PC-3 (cell line): ENCODE measurements around the gene CPLX1. TPM values are rescaled to one million over a fixed set of nuclear protein-coding genes. Genes with fewer than 3 reads are reported as not detected.
"Not testable (repeated sequence)": the region's sequence is repeated elsewhere in the genome, so short reads cannot be mapped to it uniquely, and the experiment has no call there.

Experiments
- ATAC-seq: fragments of 200-7000 bp; cut with Tn5 transposase; 2 replicates; pipeline ENCODE4 v1.9.1; 2020; ENCODE audit warnings: mild to moderate bottlenecking, moderate library complexity
- BruUV-seq: library from RNA; stranded (reverse); fragments of 400-500 nt; replicated peaks from 2 replicates; lab custom pipeline; 2021; lab: Mats Ljungman, UMichigan
- CTCF ChIA-PET: fragments of 300-600 bp; sonication (Branson Sonifier 250); formaldehyde crosslinking; loops from one replicate; lab custom pipeline; 2022; ENCODE audit warnings: antibody characterized with exemption; lab: Charles Lee
- POLR2A ChIA-PET: fragments of 300-600 bp; sonication (Branson Sonifier 250); formaldehyde crosslinking; loops from one replicate; lab custom pipeline; 2022; ENCODE audit warnings: antibody characterized with exemption; ENCODE audit not compliant: unreplicated experiment; lab: Charles Lee
- DNase-seq: peaks from one replicate; pipeline ENCODE4 v3.0.0-alpha.2; 2015
- H2AFZ ChIP-seq: fragments of 300-600 bp; sonication (generic); 2 replicates; pipeline ENCODE4 v1.6.0; 2016; ENCODE audit warnings: antibody characterized with exemption, low read length
- H3F3A ChIP-seq: fragments of 300-600 bp; sonication (generic); one replicate; pipeline ENCODE4 v1.6.0; 2017; ENCODE audit warnings: antibody characterized with exemption, low read length, control low read depth, mild to moderate bottlenecking; ENCODE audit not compliant: unreplicated experiment
- H3K27ac ChIP-seq: fragments of 300-600 bp; sonication (generic); 2 replicates; pipeline ENCODE4 v1.5.1; 2016; ENCODE audit warnings: mild to moderate bottlenecking, low read length
- H3K27me3 ChIP-seq: fragments of 300-600 bp; sonication (generic); 2 replicates; pipeline ENCODE4 v1.6.1; 2016; ENCODE audit warnings: low read length, mixed read lengths
- H3K36me3 ChIP-seq: fragments of 300-600 bp; sonication (generic); 2 replicates; pipeline ENCODE4 v1.6.1; 2016; ENCODE audit warnings: low read depth, mixed run types, low read length, mixed read lengths
- H3K4me1 ChIP-seq: fragments of 300-600 bp; sonication (generic); 2 replicates; pipeline ENCODE4 v1.5.1; 2016; ENCODE audit warnings: low read length; ENCODE audit not compliant: insufficient read depth
- H3K4me2 ChIP-seq: fragments of 300-600 bp; sonication (generic); 2 replicates; pipeline ENCODE4 v1.6.0; 2016; ENCODE audit warnings: low read length
- H3K4me3 ChIP-seq: fragments of 300-600 bp; sonication (generic); 2 replicates; pipeline ENCODE4 v1.5.1; 2016; ENCODE audit warnings: mild to moderate bottlenecking, low read length, mixed read lengths
- H3K79me2 ChIP-seq: fragments of 300-600 bp; sonication (generic); 2 replicates; pipeline ENCODE4 v1.6.1; 2017; ENCODE audit warnings: low read length, mixed read lengths
- H3K9ac ChIP-seq: fragments of 300-600 bp; sonication (generic); 2 replicates; pipeline ENCODE4 v1.6.0; 2016; ENCODE audit warnings: mild to moderate bottlenecking, low read length
- H3K9me2 ChIP-seq: fragments of 300-600 bp; sonication (generic); replicated peaks from 2 replicates; pipeline ENCODE4 v1.6.1; 2016; ENCODE audit warnings: mixed run types, low read length, mixed read lengths
- H3K9me3 ChIP-seq: fragments of 300-600 bp; sonication (generic); 2 replicates; pipeline ENCODE4 v1.6.1; 2016; ENCODE audit warnings: low read length, mixed read lengths
- H4K20me1 ChIP-seq: fragments of 300-600 bp; sonication (generic); 2 replicates; pipeline ENCODE4 v1.6.1; 2016; ENCODE audit warnings: low read length, mixed read lengths
- CTCF ChIP-seq: fragments of 300-600 bp; sonication (generic); conservative IDR thresholded peaks from 2 replicates; pipeline ENCODE4 v1.5.1; 2017; ENCODE audit warnings: antibody characterized with exemption, low read depth, mild to moderate bottlenecking, low read length
- EZH2 ChIP-seq: fragments of 300-600 bp; sonication (generic); IDR thresholded peaks from one replicate; pipeline ENCODE4 v1.6.1; 2017; ENCODE audit warnings: antibody characterized with exemption, mild to moderate bottlenecking, low read length; ENCODE audit not compliant: unreplicated experiment
- EZH2phosphoT487 ChIP-seq: fragments of 300-600 bp; sonication (generic); IDR thresholded peaks from 2 replicates; pipeline ENCODE4 v1.6.1; 2018; ENCODE audit warnings: mild to moderate bottlenecking, antibody characterized with exemption, low read length, borderline replicate concordance
- intact Hi-C: fragments of 100-400 bp; cut with micrococcal nuclease; formaldehyde crosslinking; loops from 2 replicates; pipeline ENCODE4 v1.9.0; 2023
- total RNA-seq: library from RNA; depleted of rRNA; stranded (reverse); fragments of >200 nt; gene quantifications from 2 replicates; pipeline ENCODE4 v1.2.3, GENCODE V29; 2014

CPLX1 gene
- total RNA-seq, 1 experiment from 2014 or later: 0.87 TPM

GRCh38 chr4:739569-739968 lies 86.4 kb downstream of the CPLX1 start:
- H3K9me2 ChIP-seq: no peaks in the 10 kb centered on the region
- no peaks in the 10 kb centered on the region for H3F3A ChIP-seq
- no peak overlapping the region for H3K4me3 ChIP-seq
- no peak for ATAC-seq
- H3K9ac ChIP-seq: no peak overlapping the region
- peaks cover 4% of the 10 kb centered on the region; the same call in 1 of the 2 replicates for H3K36me3 ChIP-seq
- H3K79me2 ChIP-seq: no peaks in the 10 kb centered on the region
- H2AFZ ChIP-seq: no peak overlapping the region
- no peaks in the 10 kb centered on the region for H3K9me3 ChIP-seq
- no peak for DNase-seq
- no peaks in the 10 kb centered on the region for H4K20me1 ChIP-seq
- H3K27me3 ChIP-seq: no peaks in the 10 kb centered on the region
- H3K27ac ChIP-seq: no peak overlapping the region
- CTCF ChIA-PET: no interaction called here
- TF ChIP-seq CTCF (no peak), EZH2phosphoT487 (no peak), EZH2 (no peak)
- POLR2A ChIA-PET: no interaction called here
- no TSS peak for BruUV-seq
- intact Hi-C loops: no loop called here
- H3K4me1 ChIP-seq: no peaks in the 10 kb centered on the region
- H3K4me2 ChIP-seq: no peak overlapping the region

DNA sequence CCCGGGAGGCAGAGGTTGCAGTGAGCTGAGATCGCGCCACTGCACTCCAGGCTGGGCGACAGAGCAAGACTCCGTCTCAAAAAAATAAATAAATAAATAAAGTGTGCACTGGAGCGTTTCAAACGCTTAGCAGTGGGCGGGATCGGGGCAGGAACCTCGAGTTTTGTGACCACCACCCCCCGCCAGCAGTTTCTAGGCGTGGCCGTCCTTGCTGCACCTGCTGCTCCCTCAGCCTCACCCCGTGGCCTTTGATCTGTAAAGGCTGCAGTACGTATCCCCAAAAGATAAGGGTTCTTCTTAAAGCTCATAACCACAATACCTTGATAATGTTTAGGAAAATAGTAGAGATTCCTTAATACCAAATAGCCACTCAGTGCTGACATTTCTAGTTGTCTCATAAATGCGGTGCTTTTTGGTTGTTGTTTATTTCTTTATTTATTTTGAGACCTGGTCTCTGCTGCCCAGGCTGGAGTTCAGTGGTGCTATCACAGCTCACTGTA lies 87.1 kb downstream of the CPLX1 start:
- no peak overlapping the region for H2AFZ ChIP-seq
- H3K9ac ChIP-seq: no peak overlapping the region
- no peak for ATAC-seq
- no peaks in the 10 kb centered on the region for H3F3A ChIP-seq
- no peak overlapping the region for H3K27ac ChIP-seq
- no peaks in the 10 kb centered on the region for H3K27me3 ChIP-seq
- intact Hi-C loops: no loop called here
- TF ChIP-seq EZH2phosphoT487: no peak
- TF ChIP-seq EZH2: no peak
- TF ChIP-seq CTCF: no peak
- no peaks in the 10 kb centered on the region for H3K79me2 ChIP-seq
- no peak overlapping the region for H3K4me3 ChIP-seq
- no peak overlapping the region for H3K4me2 ChIP-seq
- no peaks in the 10 kb centered on the region for H3K4me1 ChIP-seq
- DNase-seq: no peak
- H3K9me2 ChIP-seq: no peaks in the 10 kb centered on the region
- H4K20me1 ChIP-seq: no peaks in the 10 kb centered on the region
- peaks cover 4% of the 10 kb centered on the region; the same call in 1 of the 2 replicates for H3K36me3 ChIP-seq
- H3K9me3 ChIP-seq: no peaks in the 10 kb centered on the region
- BruUV-seq: no TSS peak
- POLR2A ChIA-PET: no interaction called here
- CTCF ChIA-PET: no interaction called here

GRCh38 chr4:736561-736960 lies 89.4 kb downstream of the CPLX1 start:
- ATAC-seq: not testable (repeated sequence)

More at GRCh38 chr4:736561-736960, 89.4 kb downstream of the CPLX1 start:
- CTCF ChIA-PET, H3F3A ChIP-seq, H3K4me2 ChIP-seq, H3K79me2 ChIP-seq, H3K27ac ChIP-seq, H3K9ac ChIP-seq, DNase-seq, H3K9me2 ChIP-seq, intact Hi-C loops, BruUV-seq, POLR2A ChIA-PET, H3K9me3 ChIP-seq, H3K4me1 ChIP-seq, H2AFZ ChIP-seq, H3K36me3 ChIP-seq, H3K27me3 ChIP-seq, H3K4me3 ChIP-seq, H4K20me1 ChIP-seq: not testable (repeated sequence)
